Measurements from ENCODE around the gene ERAP2. TPM values are rescaled to one million over a fixed set of nuclear protein-coding genes. Genes with fewer than 3 reads are reported as not detected.

ERAP2 gene
- polyA plus RNA-seq, 1 donor (not counting 4 experiments of a cell fraction or from before 2014, with no cell fraction given): 41.0 TPM

GRCh38 chr5:96871027-96871399 lies 5.3 kb upstream of the ERAP2 start:
- H3K27ac ChIP-seq (ENCODE audit: control insufficient read depth, insufficient read depth, low read length): no peak overlapping the region
- DNase-seq (ENCODE audit: low read depth, low spot score) (no peak), FAIRE-seq (no peak)
- peaks cover 8% of the 10 kb centered on the region for H3K4me1 ChIP-seq (ENCODE audit: control insufficient read depth, extremely low read depth, insufficient read depth, low read length)
- H3K9me1 ChIP-seq (ENCODE audit: control insufficient read depth, extremely low read depth, insufficient read depth, low read length): no peaks in the 10 kb centered on the region
- no peaks in the 10 kb centered on the region for H3K79me2 ChIP-seq (ENCODE audit: control insufficient read depth, insufficient read depth, low read length)
- TF ChIP-seq, protein P1, sequence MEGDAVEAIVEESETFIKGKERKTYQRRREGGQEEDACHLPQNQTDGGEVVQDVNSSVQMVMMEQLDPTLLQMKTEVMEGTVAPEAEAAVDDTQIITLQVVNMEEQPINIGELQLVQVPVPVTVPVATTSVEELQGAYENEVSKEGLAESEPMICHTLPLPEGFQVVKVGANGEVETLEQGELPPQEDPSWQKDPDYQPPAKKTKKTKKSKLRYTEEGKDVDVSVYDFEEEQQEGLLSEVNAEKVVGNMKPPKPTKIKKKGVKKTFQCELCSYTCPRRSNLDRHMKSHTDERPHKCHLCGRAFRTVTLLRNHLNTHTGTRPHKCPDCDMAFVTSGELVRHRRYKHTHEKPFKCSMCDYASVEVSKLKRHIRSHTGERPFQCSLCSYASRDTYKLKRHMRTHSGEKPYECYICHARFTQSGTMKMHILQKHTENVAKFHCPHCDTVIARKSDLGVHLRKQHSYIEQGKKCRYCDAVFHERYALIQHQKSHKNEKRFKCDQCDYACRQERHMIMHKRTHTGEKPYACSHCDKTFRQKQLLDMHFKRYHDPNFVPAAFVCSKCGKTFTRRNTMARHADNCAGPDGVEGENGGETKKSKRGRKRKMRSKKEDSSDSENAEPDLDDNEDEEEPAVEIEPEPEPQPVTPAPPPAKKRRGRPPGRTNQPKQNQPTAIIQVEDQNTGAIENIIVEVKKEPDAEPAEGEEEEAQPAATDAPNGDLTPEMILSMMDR (optimal IDR thresholded peaks at IDR 0.05 in 1 of 3, IDR thresholded peaks at IDR 0.05 in 1 of 3, conservative IDR thresholded peaks at IDR 0.05 in 1 of 3; ENCODE audit: extremely low read depth in 1 of 3, insufficient read depth in 2 of 3, low read length in 3 of 3): no peak
- no peak for TF ChIP-seq EZH2 (IDR thresholded peaks at IDR 0.05; ENCODE audit: low read length)
- no peaks in the 10 kb centered on the region for H3K36me3 ChIP-seq (ENCODE audit: control insufficient read depth in 2 of 2, extremely low read depth in 1 of 2, insufficient read depth in 2 of 2, low read length in 2 of 2)
- no peak overlapping the region for H3K4me3 ChIP-seq (ENCODE audit: control insufficient read depth in 2 of 3, extremely low read depth in 1 of 3, insufficient read depth in 2 of 3, low read depth in 1 of 3, low read length in 3 of 3)
- no peaks in the 10 kb centered on the region for H4K20me1 ChIP-seq (ENCODE audit: control insufficient read depth, extremely low read depth, insufficient read depth, low read length)
- no peak overlapping the region for H3K4me2 ChIP-seq (ENCODE audit: control insufficient read depth, extremely low read depth, insufficient read depth, low read depth, low read length)
- dilution Hi-C loops (cut with MboI; ENCODE audit: extremely low pct_ligation_motif_present, low sequenced_read_pairs): no loop called here
- no peak overlapping the region for H3K9ac ChIP-seq (ENCODE audit: control insufficient read depth, extremely low read depth, insufficient read depth, low read length)
- no peaks in the 10 kb centered on the region for H3K27me3 ChIP-seq (ENCODE audit: control insufficient read depth, extremely low read depth, insufficient read depth, low read length)
- H2AFZ ChIP-seq (ENCODE audit: control insufficient read depth, low read length): no peak overlapping the region
- no peaks in the 10 kb centered on the region for H3K9me3 ChIP-seq (ENCODE audit: control insufficient read depth, low read depth, low read length)

DNA sequence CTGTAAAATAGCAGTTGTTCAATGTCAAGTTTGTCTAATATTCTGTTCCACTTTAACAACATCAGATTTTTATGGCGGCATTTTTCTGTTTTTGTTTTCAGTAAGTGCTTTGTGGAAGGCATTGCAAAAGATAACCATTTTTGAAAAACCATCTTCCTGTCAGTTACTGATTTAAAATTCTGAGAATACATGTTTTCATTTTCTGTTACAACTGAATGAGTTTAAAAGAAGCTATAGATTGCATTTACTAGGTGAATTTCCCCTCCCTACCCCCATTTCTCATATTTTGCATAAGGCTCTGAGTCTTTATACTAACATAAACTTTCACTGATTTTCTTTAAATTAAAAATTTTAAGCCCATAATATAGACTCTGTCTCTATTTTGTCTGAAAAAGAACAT lies 4.6 kb upstream of the ERAP2 start:
- Histone ChIP-seq H3K4me1 (ENCODE audit: control insufficient read depth, extremely low read depth, insufficient read depth, low read length) (peaks cover 8% of the 10 kb centered on the region), H3K36me3 (ENCODE audit: control insufficient read depth in 2 of 2, extremely low read depth in 1 of 2, insufficient read depth in 2 of 2, low read length in 2 of 2) (no peaks in the 10 kb centered on the region), H3K9ac (ENCODE audit: control insufficient read depth, extremely low read depth, insufficient read depth, low read length) (no peak overlapping the region), H4K20me1 (ENCODE audit: control insufficient read depth, extremely low read depth, insufficient read depth, low read length) (no peaks in the 10 kb centered on the region), H3K9me3 (ENCODE audit: control insufficient read depth, low read depth, low read length) (no peaks in the 10 kb centered on the region), H3K27me3 (ENCODE audit: control insufficient read depth, extremely low read depth, insufficient read depth, low read length) (no peaks in the 10 kb centered on the region), H3K9me1 (ENCODE audit: control insufficient read depth, extremely low read depth, insufficient read depth, low read length) (no peaks in the 10 kb centered on the region), H3K4me3 (ENCODE audit: control insufficient read depth in 2 of 3, extremely low read depth in 1 of 3, insufficient read depth in 2 of 3, low read depth in 1 of 3, low read length in 3 of 3) (no peak overlapping the region), H3K79me2 (ENCODE audit: control insufficient read depth, insufficient read depth, low read length) (no peaks in the 10 kb centered on the region), H3K4me2 (ENCODE audit: control insufficient read depth, extremely low read depth, insufficient read depth, low read depth, low read length) (no peak overlapping the region), H2AFZ (ENCODE audit: control insufficient read depth, low read length) (no peak overlapping the region), H3K27ac (ENCODE audit: control insufficient read depth, insufficient read depth, low read length) (no peak overlapping the region)
- DNase-seq (ENCODE audit: low read depth, low spot score): no peak
- no peak for FAIRE-seq
- dilution Hi-C loops (cut with MboI; ENCODE audit: extremely low pct_ligation_motif_present, low sequenced_read_pairs): no loop called here
- no peak for TF ChIP-seq EZH2 (IDR thresholded peaks at IDR 0.05; ENCODE audit: low read length)
- TF ChIP-seq, protein P1 (optimal IDR thresholded peaks at IDR 0.05 in 1 of 3, IDR thresholded peaks at IDR 0.05 in 1 of 3, conservative IDR thresholded peaks at IDR 0.05 in 1 of 3; ENCODE audit: extremely low read depth in 1 of 3, insufficient read depth in 2 of 3, low read length in 3 of 3): no peak
